H1 (cell line): ENCODE results near the gene DCTN1. TPM values are rescaled to one million over a fixed set of nuclear protein-coding genes. Genes with fewer than 3 reads are reported as not detected.
A peak's percentile ranks its signal among the peaks of the same experiment; 100 is the strongest.

Experiments used
- CTCF ChIA-PET: fragments of 300-600 bp; sonication (Branson Sonifier 250); formaldehyde crosslinking; loops from one replicate; lab custom pipeline; 2021; ENCODE audit not compliant: partially characterized antibody; lab: Charles Lee
- POLR2A ChIA-PET: fragments of 300-600 bp; sonication (Branson Sonifier 250); formaldehyde crosslinking; loops from one replicate; lab custom pipeline; 2021; ENCODE audit warnings: inconsistent platforms; ENCODE audit not compliant: partially characterized antibody; lab: Charles Lee
- DNase-seq, 2 experiments: peaks; one replicate each; pipeline versions ENCODE4 v3.0.0 to v3.0.0-alpha.2; 2010 to 2022; ENCODE audit warnings: low spot score in 2 of 2, low read depth in 1 of 2, mixed read lengths in 1 of 2
- FAIRE-seq: peaks from 2 replicates; lab custom pipeline; 2011; peaks lifted over from hg19 to GRCh38; lab: Jason Lieb, UNC
- H2AFZ ChIP-seq: 2 replicates; pipeline ENCODE4 v1.8.1; 2012; ENCODE audit warnings: low read length, inconsistent platforms
- H2AK5ac ChIP-seq: 2 replicates; pipeline ENCODE4 v1.6.1; 2013; ENCODE audit warnings: low read depth, low read length
- H2BK120ac ChIP-seq: replicated peaks from 2 replicates; pipeline ENCODE3; 2013; ENCODE audit warnings: low read depth, low read length, inconsistent platforms
- H2BK12ac ChIP-seq: 2 replicates; pipeline ENCODE4 v1.6.1; 2013; ENCODE audit warnings: low read depth, low read length
- H2BK15ac ChIP-seq: 2 replicates; pipeline ENCODE4 v1.6.1; 2013; ENCODE audit warnings: low read length
- H2BK20ac ChIP-seq: 2 replicates; pipeline ENCODE4 v1.6.1; 2013; ENCODE audit warnings: low read length
- H2BK5ac ChIP-seq: 2 replicates; pipeline ENCODE4 v1.6.1; 2013; ENCODE audit warnings: low read depth, low read length
- H3K14ac ChIP-seq: 2 replicates; pipeline ENCODE4 v1.6.1; 2013; ENCODE audit warnings: inconsistent platforms; ENCODE audit not compliant: insufficient read length
- H3K18ac ChIP-seq: 2 replicates; pipeline ENCODE4 v1.6.1; 2013; ENCODE audit warnings: low read length; ENCODE audit errors: extremely low read depth
- H3K23ac ChIP-seq: 2 replicates; pipeline ENCODE4 v1.6.1; 2013; ENCODE audit warnings: inconsistent platforms; ENCODE audit not compliant: insufficient read length
- H3K23me2 ChIP-seq: 2 replicates; pipeline ENCODE4 v1.6.1; 2013; ENCODE audit warnings: low read depth, low read length
- H3K27ac ChIP-seq: 2 replicates; pipeline ENCODE4 v1.6.1; 2011; ENCODE audit warnings: low read depth, low read length, inconsistent platforms
- H3K27me3 ChIP-seq, 4 experiments: replicated peaks in 1 of 4; 1 replicate in 1 of 4; 2 replicates in 3 of 4; pipeline versions ENCODE4 v1.6.1 to v1.8.1; 2011 to 2013; ENCODE audit warnings: low read length in 3 of 4, mild to moderate bottlenecking in 3 of 4, inconsistent platforms in 2 of 4, mixed read lengths in 2 of 4, moderate library complexity in 1 of 4; ENCODE audit not compliant: control insufficient read depth in 3 of 4, insufficient read depth in 3 of 4; ENCODE audit errors: extremely low read depth in 1 of 4
- H3K36me3 ChIP-seq, 4 experiments: 2 replicates each; pipeline versions ENCODE4 v1.6.1 to v1.8.1; 2011 to 2013; ENCODE audit warnings: mild to moderate bottlenecking in 4 of 4, low read length in 3 of 4, moderate library complexity in 2 of 4, control low read depth in 1 of 4, inconsistent platforms in 1 of 4; ENCODE audit not compliant: insufficient read depth in 4 of 4, control insufficient read depth in 2 of 4
- H3K4ac ChIP-seq: replicated peaks from 2 replicates; pipeline ENCODE3; 2013; ENCODE audit warnings: low read length, low read depth, mixed read lengths, inconsistent platforms; ENCODE audit not compliant: insufficient read length
- H3K4me1 ChIP-seq, 4 experiments: replicated peaks in 1 of 4; 1 replicate in 1 of 4; 2 replicates in 3 of 4; pipeline versions ENCODE4 v1.6.1 to v1.8.1; 2011 to 2013; ENCODE audit warnings: low read length in 3 of 4, inconsistent platforms in 2 of 4, mixed read lengths in 1 of 4; ENCODE audit not compliant: insufficient read depth in 4 of 4, control insufficient read depth in 3 of 4
- H3K4me2 ChIP-seq, 2 experiments: 2 replicates each; pipeline versions ENCODE4 v1.6.1 to v1.8.1; 2011 to 2013; ENCODE audit warnings: low read depth in 2 of 2, low read length in 2 of 2, control low read depth in 1 of 2, inconsistent platforms in 1 of 2, mild to moderate bottlenecking in 1 of 2; ENCODE audit not compliant: insufficient read depth in 1 of 2
- H3K4me3 ChIP-seq, 4 experiments: fragments of 200-600, 300-600 bp in 1 of 4; sonication (generic), shearing (Covaris generic), sonication (Bioruptor Twin) in 1 of 4; 2 replicates each; pipeline versions ENCODE4 v1.5.1 to v1.8.1; 2011 to 2016; ENCODE audit warnings: low read length in 4 of 4, low read depth in 3 of 4, control low read depth in 2 of 4, inconsistent platforms in 2 of 4, mild to moderate bottlenecking in 2 of 4, mixed read lengths in 1 of 4, moderate library complexity in 1 of 4; ENCODE audit not compliant: insufficient read depth in 2 of 4; ENCODE audit errors: extremely low read depth in 1 of 4
- H3K56ac ChIP-seq: replicated peaks from 2 replicates; pipeline ENCODE3; 2013; ENCODE audit warnings: low read depth, mild to moderate bottlenecking, mixed read lengths, low read length, inconsistent platforms; ENCODE audit not compliant: insufficient read length
- H3K79me1 ChIP-seq: 2 replicates; pipeline ENCODE4 v1.6.1; 2013; ENCODE audit warnings: low read depth, low read length, control low read depth
- H3K79me2 ChIP-seq, 2 experiments: 2 replicates each; pipeline versions ENCODE4 v1.6.1 to v1.8.1; 2012 to 2013; ENCODE audit warnings: low read length in 2 of 2, mild to moderate bottlenecking in 2 of 2, inconsistent platforms in 1 of 2; ENCODE audit not compliant: insufficient read depth in 2 of 2, control insufficient read depth in 1 of 2
- H3K9ac ChIP-seq, 4 experiments: replicated peaks in 1 of 4; 1 replicate in 1 of 4; 2 replicates in 3 of 4; pipeline versions ENCODE4 v1.6.1 to v1.8.1; 2011 to 2013; ENCODE audit warnings: low read depth in 3 of 4, low read length in 3 of 4, control low read depth in 2 of 4, mild to moderate bottlenecking in 2 of 4, moderate library complexity in 2 of 4, inconsistent platforms in 1 of 4; ENCODE audit errors: extremely low read depth in 1 of 4
- H3K9me3 ChIP-seq, 2 experiments: 2 replicates each; pipeline versions ENCODE4 v1.6.1 to v1.8.1; 2012 to 2013; ENCODE audit warnings: mild to moderate bottlenecking in 2 of 2, moderate library complexity in 2 of 2, control low read depth in 1 of 2, inconsistent platforms in 1 of 2, low read depth in 1 of 2, low read length in 1 of 2, mixed read lengths in 1 of 2; ENCODE audit not compliant: insufficient read depth in 2 of 2
- H4K20me1 ChIP-seq, 2 experiments: replicated peaks in 1 of 2; 2 replicates each; pipeline versions ENCODE3 to v1.8.1; 2011 to 2013; ENCODE audit warnings: inconsistent platforms in 2 of 2, low read length in 2 of 2, mild to moderate bottlenecking in 1 of 2; ENCODE audit not compliant: insufficient read depth in 2 of 2, control insufficient read depth in 1 of 2
- H4K5ac ChIP-seq: 2 replicates; pipeline ENCODE4 v1.6.1; 2013; ENCODE audit warnings: low read length, low read depth, mixed read lengths, inconsistent platforms; ENCODE audit not compliant: insufficient read length
- H4K8ac ChIP-seq: 2 replicates; pipeline ENCODE4 v1.8.0; 2013; ENCODE audit warnings: mild to moderate bottlenecking, moderate library complexity, low read length, inconsistent platforms; ENCODE audit not compliant: insufficient read depth; ENCODE audit errors: extremely low read depth
- H4K91ac ChIP-seq: replicated peaks from 2 replicates; pipeline ENCODE3; 2013; ENCODE audit warnings: low read length, mixed read lengths, inconsistent platforms; ENCODE audit not compliant: insufficient read length
- BCL11A ChIP-seq, 2 experiments: IDR thresholded peaks; one replicate each; pipeline ENCODE4 v1.6.1; 2011; ENCODE audit warnings: low read depth in 2 of 2, low read length in 2 of 2, mild to moderate bottlenecking in 2 of 2
- EP300 ChIP-seq, 2 experiments: IDR thresholded peaks; 1 replicate in 1 of 2; 2 replicates in 1 of 2; pipeline ENCODE4 v1.6.1; 2011 to 2012; ENCODE audit warnings: low read depth in 2 of 2, low read length in 2 of 2, mild to moderate bottlenecking in 2 of 2, borderline replicate concordance in 1 of 2, inconsistent platforms in 1 of 2, moderate library complexity in 1 of 2
- KDM5A ChIP-seq: fragments of 200-600 bp; IDR thresholded peaks from 2 replicates; pipeline ENCODE4 v1.7.1; 2012; ENCODE audit warnings: mild to moderate bottlenecking, low read length, inconsistent platforms, mixed read lengths
- POLR2A ChIP-seq, 2 experiments: IDR thresholded peaks; 1 replicate in 1 of 2; 2 replicates in 1 of 2; pipeline ENCODE4 v1.6.1; 2011; ENCODE audit warnings: low read depth in 2 of 2, low read length in 2 of 2, mild to moderate bottlenecking in 2 of 2; ENCODE audit errors: control extremely low read depth in 1 of 2
- POLR2AphosphoS5 ChIP-seq: IDR thresholded peaks from 2 replicates; pipeline ENCODE4 v1.6.1; 2011; ENCODE audit warnings: low read depth, low read length
- WGBS, 2 experiments: shearing (Covaris generic) in 1 of 2; methylation state at CpG; one replicate each; pipeline versions ENCODE4 v1.1.6 to v1.1.7; 2013 to 2015; ENCODE audit warnings: low lambda C conversion rate in 2 of 2, mixed read lengths in 2 of 2, inconsistent platforms in 1 of 2, low coverage in 1 of 2, missing lambda C conversion rate in 1 of 2; ENCODE audit not compliant: insufficient replicate concordance in 2 of 2, insufficient coverage in 1 of 2, insufficient read length in 1 of 2; ENCODE audit errors: extremely low coverage in 1 of 2, missing lambda C conversion rate in 1 of 2; 5-methylcytosine and 5-hydroxymethylcytosine counted together
- polyA plus RNA-seq, 7 experiments: library from polyadenylated mRNA; depleted of rRNA in 3 of 7; stranded (reverse) in 5 of 7; unstranded in 2 of 7; fragments of >200 nt in 5 of 7; fragments of 200-250 nt in 2 of 7; gene quantifications; 1 replicate in 5 of 7; 2 replicates in 1 of 7; 4 replicates in 1 of 7; pipeline versions ENCODE4 v1.2.1 to v1.2.3, GENCODE V29; 2011 to 2013; ENCODE audit warnings: missing spikeins in 2 of 7, mixed read lengths in 2 of 7
- total RNA-seq: library from RNA; stranded (reverse); fragmentation: NEBNext Ultra II Directional; extraction: Animal tissue kit (Norgen Biotek cat#: 25700); gene quantifications from 2 replicates; pipeline ENCODE4 v1.2.1, GENCODE V29; 2021

DCTN1 gene
- total and polyA plus RNA-seq, 2 of the 8 experiments (the other 6 are each of a cell fraction or from before 2014, with no cell fraction given): 105 to 162 TPM

DNA sequence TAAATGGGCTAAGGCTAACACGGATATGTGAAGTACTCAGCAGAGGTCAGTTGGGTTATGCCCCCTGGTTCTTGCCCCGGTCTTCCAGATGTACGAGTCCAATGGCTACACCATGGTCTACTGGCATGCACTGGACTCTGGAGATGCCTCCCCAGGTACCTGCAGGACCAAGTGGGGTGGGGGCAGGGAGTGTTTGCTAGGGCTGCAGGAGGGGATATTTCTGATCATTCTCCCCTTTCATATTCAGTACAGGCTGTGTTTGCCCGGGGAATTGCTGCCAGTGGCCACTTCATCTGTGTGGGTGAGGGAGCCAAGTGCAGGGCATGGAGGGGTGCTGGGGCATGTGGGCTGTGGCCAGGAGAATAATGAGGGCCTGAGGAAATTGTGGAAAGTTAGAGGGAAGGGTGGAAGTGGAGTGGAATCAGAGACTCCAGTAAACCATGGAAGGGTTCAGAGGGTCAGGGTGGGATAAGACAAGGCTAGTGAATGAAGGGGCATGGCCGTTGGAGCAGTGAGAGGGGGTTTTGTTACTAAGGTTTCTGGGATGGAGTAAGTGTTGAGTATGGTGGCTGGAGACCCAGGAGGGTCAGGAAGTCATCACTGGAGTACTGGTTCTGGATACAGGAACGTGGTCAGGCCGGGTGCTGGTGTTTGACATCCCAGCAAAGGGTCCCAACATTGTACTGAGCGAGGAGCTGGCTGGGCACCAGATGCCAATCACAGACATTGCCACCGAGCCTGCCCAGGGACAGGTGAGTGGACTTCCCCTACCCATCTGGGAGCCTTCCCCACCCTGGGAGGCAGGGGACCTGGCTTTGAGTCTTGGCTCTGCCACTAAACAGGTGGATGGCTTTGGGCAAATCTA lies 43.4 kb upstream of the DCTN1 start:
- H3K27ac ChIP-seq: no peak overlapping the region
- H3K4me2 ChIP-seq: no peak overlapping the region; a peak in 1 of 4 replicates
- H3K4me1 ChIP-seq: peaks cover 0 to 5% (median 3%) of the 10 kb centered on the region in 4 experiments; a peak in 3 of 7 replicates
- H3K18ac ChIP-seq: no peak overlapping the region
- H3K23me2 ChIP-seq: peaks cover 10% of the 10 kb centered on the region
- WGBS, 2 experiments: 89% methylated on average over 9 of the region's 9 CpGs; no CpG with 5 or more reads in 1 of the 2 experiments
- no peak overlapping the region for H3K4me3 ChIP-seq
- H2BK5ac ChIP-seq: no peak overlapping the region
- no peak overlapping the region for H3K14ac ChIP-seq
- no peak overlapping the region for H3K9ac ChIP-seq
- FAIRE-seq (no peak), DNase-seq (no peak)
- no peak overlapping the region for H4K8ac ChIP-seq
- no peak overlapping the region for H2BK20ac ChIP-seq
- H2AFZ ChIP-seq: no peak overlapping the region
- no peak overlapping the region for H3K4ac ChIP-seq
- POLR2A ChIA-PET: interaction anchor here (0.9 to 3.5 kb wide), 17 partner anchors 8 to 115 kb away, joined by 3 to 24 read pairs (median 5); partner anchors contain the start of genes CCDC142, INO80B, MRPL53 and TTC31
- H4K91ac ChIP-seq: no peak overlapping the region
- H2BK15ac ChIP-seq: no peak overlapping the region
- no peak overlapping the region for H2BK120ac ChIP-seq
- CTCF ChIA-PET: interaction anchor here (0.9 kb wide), 1 partner anchor 29 kb away, joined by 4 read pairs; no protein-coding TSS in a partner anchor
- no peak overlapping the region for H2BK12ac ChIP-seq
- no peak for TF ChIP-seq EP300 (IDR thresholded peaks at IDR 0.05; ENCODE audit: borderline replicate concordance in 1 of 2, low read depth in 2 of 2, low read length in 2 of 2)
- TF ChIP-seq KDM5A: no peak
- peak; percentile 31 to 38; a peak in 2 of 3 replicates for TF ChIP-seq POLR2A (IDR thresholded peaks at IDR 0.05; ENCODE audit: control extremely low read depth in 1 of 2, low read depth in 2 of 2, low read length in 2 of 2)
- no peak for TF ChIP-seq BCL11A (IDR thresholded peaks at IDR 0.05; ENCODE audit: low read depth in 2 of 2, low read length in 2 of 2)
- TF ChIP-seq POLR2AphosphoS5: peak; percentile 52
- H3K79me2 ChIP-seq: no peaks in the 10 kb centered on the region
- H2AK5ac ChIP-seq: no peak overlapping the region
- H3K27me3 ChIP-seq: 0 out of 7 replicates have a peak, but pooled peaks cover 0 to 2% (median 0%) of the 10 kb centered on the region in 4 experiments
- no peak overlapping the region for H3K23ac ChIP-seq
- no peaks in the 10 kb centered on the region for H3K9me3 ChIP-seq
- H4K5ac ChIP-seq: no peak overlapping the region
- no peak overlapping the region for H3K56ac ChIP-seq
- peaks cover 1 to 15% of the 10 kb centered on the region in 2 experiments for H4K20me1 ChIP-seq
- H3K36me3 ChIP-seq: peaks cover 3 to 40% (median 25%) of the 10 kb centered on the region in 4 experiments; a peak in 6 of 8 replicates
- H3K79me1 ChIP-seq: no peaks in the 10 kb centered on the region
